H1 (cell line): ENCODE data around the gene TRAF3IP1. TPM values are rescaled to one million over a fixed set of nuclear protein-coding genes. Genes with fewer than 3 reads are reported as not detected.

Experiments
- CTCF ChIA-PET: fragments of 300-600 bp; sonication (Branson Sonifier 250); formaldehyde crosslinking; loops from one replicate; lab custom pipeline; 2021; ENCODE audit not compliant: partially characterized antibody; lab: Charles Lee
- POLR2A ChIA-PET: fragments of 300-600 bp; sonication (Branson Sonifier 250); formaldehyde crosslinking; loops from one replicate; lab custom pipeline; 2021; ENCODE audit warnings: inconsistent platforms; ENCODE audit not compliant: partially characterized antibody; lab: Charles Lee
- DNase-seq, 2 experiments: peaks; one replicate each; pipeline versions ENCODE4 v3.0.0 to v3.0.0-alpha.2; 2010 to 2022; ENCODE audit warnings: low spot score in 2 of 2, low read depth in 1 of 2, mixed read lengths in 1 of 2
- FAIRE-seq: peaks from 2 replicates; lab custom pipeline; 2011; peaks lifted over from hg19 to GRCh38; lab: Jason Lieb, UNC
- H2AFZ ChIP-seq: 2 replicates; pipeline ENCODE4 v1.8.1; 2012; ENCODE audit warnings: low read length, inconsistent platforms
- H2AK5ac ChIP-seq: 2 replicates; pipeline ENCODE4 v1.6.1; 2013; ENCODE audit warnings: low read depth, low read length
- H2BK120ac ChIP-seq: replicated peaks from 2 replicates; pipeline ENCODE3; 2013; ENCODE audit warnings: low read depth, low read length, inconsistent platforms
- H2BK12ac ChIP-seq: 2 replicates; pipeline ENCODE4 v1.6.1; 2013; ENCODE audit warnings: low read depth, low read length
- H2BK15ac ChIP-seq: 2 replicates; pipeline ENCODE4 v1.6.1; 2013; ENCODE audit warnings: low read length
- H2BK20ac ChIP-seq: 2 replicates; pipeline ENCODE4 v1.6.1; 2013; ENCODE audit warnings: low read length
- H2BK5ac ChIP-seq: 2 replicates; pipeline ENCODE4 v1.6.1; 2013; ENCODE audit warnings: low read depth, low read length
- H3K14ac ChIP-seq: 2 replicates; pipeline ENCODE4 v1.6.1; 2013; ENCODE audit warnings: inconsistent platforms; ENCODE audit not compliant: insufficient read length
- H3K18ac ChIP-seq: 2 replicates; pipeline ENCODE4 v1.6.1; 2013; ENCODE audit warnings: low read length; ENCODE audit errors: extremely low read depth
- H3K23ac ChIP-seq: 2 replicates; pipeline ENCODE4 v1.6.1; 2013; ENCODE audit warnings: inconsistent platforms; ENCODE audit not compliant: insufficient read length
- H3K23me2 ChIP-seq: 2 replicates; pipeline ENCODE4 v1.6.1; 2013; ENCODE audit warnings: low read depth, low read length
- H3K27ac ChIP-seq: 2 replicates; pipeline ENCODE4 v1.6.1; 2011; ENCODE audit warnings: low read depth, low read length, inconsistent platforms
- H3K27me3 ChIP-seq, 4 experiments: replicated peaks in 1 of 4; 1 replicate in 1 of 4; 2 replicates in 3 of 4; pipeline versions ENCODE4 v1.6.1 to v1.8.1; 2011 to 2013; ENCODE audit warnings: low read length in 3 of 4, mild to moderate bottlenecking in 3 of 4, inconsistent platforms in 2 of 4, mixed read lengths in 2 of 4, moderate library complexity in 1 of 4; ENCODE audit not compliant: control insufficient read depth in 3 of 4, insufficient read depth in 3 of 4; ENCODE audit errors: extremely low read depth in 1 of 4
- H3K36me3 ChIP-seq, 4 experiments: 2 replicates each; pipeline versions ENCODE4 v1.6.1 to v1.8.1; 2011 to 2013; ENCODE audit warnings: mild to moderate bottlenecking in 4 of 4, low read length in 3 of 4, moderate library complexity in 2 of 4, control low read depth in 1 of 4, inconsistent platforms in 1 of 4; ENCODE audit not compliant: insufficient read depth in 4 of 4, control insufficient read depth in 2 of 4
- H3K4ac ChIP-seq: replicated peaks from 2 replicates; pipeline ENCODE3; 2013; ENCODE audit warnings: low read length, low read depth, mixed read lengths, inconsistent platforms; ENCODE audit not compliant: insufficient read length
- H3K4me1 ChIP-seq, 4 experiments: replicated peaks in 1 of 4; 1 replicate in 1 of 4; 2 replicates in 3 of 4; pipeline versions ENCODE4 v1.6.1 to v1.8.1; 2011 to 2013; ENCODE audit warnings: low read length in 3 of 4, inconsistent platforms in 2 of 4, mixed read lengths in 1 of 4; ENCODE audit not compliant: insufficient read depth in 4 of 4, control insufficient read depth in 3 of 4
- H3K4me2 ChIP-seq, 2 experiments: 2 replicates each; pipeline versions ENCODE4 v1.6.1 to v1.8.1; 2011 to 2013; ENCODE audit warnings: low read depth in 2 of 2, low read length in 2 of 2, control low read depth in 1 of 2, inconsistent platforms in 1 of 2, mild to moderate bottlenecking in 1 of 2; ENCODE audit not compliant: insufficient read depth in 1 of 2
- H3K4me3 ChIP-seq, 4 experiments: fragments of 200-600, 300-600 bp in 1 of 4; sonication (generic), shearing (Covaris generic), sonication (Bioruptor Twin) in 1 of 4; 2 replicates each; pipeline versions ENCODE4 v1.5.1 to v1.8.1; 2011 to 2016; ENCODE audit warnings: low read length in 4 of 4, low read depth in 3 of 4, control low read depth in 2 of 4, inconsistent platforms in 2 of 4, mild to moderate bottlenecking in 2 of 4, mixed read lengths in 1 of 4, moderate library complexity in 1 of 4; ENCODE audit not compliant: insufficient read depth in 2 of 4; ENCODE audit errors: extremely low read depth in 1 of 4
- H3K56ac ChIP-seq: replicated peaks from 2 replicates; pipeline ENCODE3; 2013; ENCODE audit warnings: low read depth, mild to moderate bottlenecking, mixed read lengths, low read length, inconsistent platforms; ENCODE audit not compliant: insufficient read length
- H3K79me1 ChIP-seq: 2 replicates; pipeline ENCODE4 v1.6.1; 2013; ENCODE audit warnings: low read depth, low read length, control low read depth
- H3K79me2 ChIP-seq, 2 experiments: 2 replicates each; pipeline versions ENCODE4 v1.6.1 to v1.8.1; 2012 to 2013; ENCODE audit warnings: low read length in 2 of 2, mild to moderate bottlenecking in 2 of 2, inconsistent platforms in 1 of 2; ENCODE audit not compliant: insufficient read depth in 2 of 2, control insufficient read depth in 1 of 2
- H3K9ac ChIP-seq, 4 experiments: replicated peaks in 1 of 4; 1 replicate in 1 of 4; 2 replicates in 3 of 4; pipeline versions ENCODE4 v1.6.1 to v1.8.1; 2011 to 2013; ENCODE audit warnings: low read depth in 3 of 4, low read length in 3 of 4, control low read depth in 2 of 4, mild to moderate bottlenecking in 2 of 4, moderate library complexity in 2 of 4, inconsistent platforms in 1 of 4; ENCODE audit errors: extremely low read depth in 1 of 4
- H3K9me3 ChIP-seq, 2 experiments: 2 replicates each; pipeline versions ENCODE4 v1.6.1 to v1.8.1; 2012 to 2013; ENCODE audit warnings: mild to moderate bottlenecking in 2 of 2, moderate library complexity in 2 of 2, control low read depth in 1 of 2, inconsistent platforms in 1 of 2, low read depth in 1 of 2, low read length in 1 of 2, mixed read lengths in 1 of 2; ENCODE audit not compliant: insufficient read depth in 2 of 2
- H4K20me1 ChIP-seq, 2 experiments: replicated peaks in 1 of 2; 2 replicates each; pipeline versions ENCODE3 to v1.8.1; 2011 to 2013; ENCODE audit warnings: inconsistent platforms in 2 of 2, low read length in 2 of 2, mild to moderate bottlenecking in 1 of 2; ENCODE audit not compliant: insufficient read depth in 2 of 2, control insufficient read depth in 1 of 2
- H4K5ac ChIP-seq: 2 replicates; pipeline ENCODE4 v1.6.1; 2013; ENCODE audit warnings: low read length, low read depth, mixed read lengths, inconsistent platforms; ENCODE audit not compliant: insufficient read length
- H4K8ac ChIP-seq: 2 replicates; pipeline ENCODE4 v1.8.0; 2013; ENCODE audit warnings: mild to moderate bottlenecking, moderate library complexity, low read length, inconsistent platforms; ENCODE audit not compliant: insufficient read depth; ENCODE audit errors: extremely low read depth
- H4K91ac ChIP-seq: replicated peaks from 2 replicates; pipeline ENCODE3; 2013; ENCODE audit warnings: low read length, mixed read lengths, inconsistent platforms; ENCODE audit not compliant: insufficient read length
- BACH1 ChIP-seq: IDR thresholded peaks from 2 replicates; pipeline ENCODE4 v1.6.1; 2012; ENCODE audit warnings: low read length, improper control_type of control experiment
- CBX5 ChIP-seq: fragments of 300-800, 300-1000 bp; sonication (generic); IDR thresholded peaks from 2 replicates; pipeline ENCODE4 v1.7.1; 2016; ENCODE audit warnings: antibody characterized with exemption, low read length, low read depth
- CTBP2 ChIP-seq: IDR thresholded peaks from 2 replicates; pipeline ENCODE4 v1.7.0; 2011; ENCODE audit warnings: borderline replicate concordance, mild to moderate bottlenecking, moderate library complexity, mixed read lengths, low read length; ENCODE audit not compliant: insufficient read depth, insufficient read length
- EZH2 ChIP-seq: fragments of 200-600 bp; sonication (generic); IDR thresholded peaks from 2 replicates; pipeline ENCODE4 v1.7.1; 2012; ENCODE audit warnings: low read depth, mild to moderate bottlenecking, moderate library complexity, low read length, inconsistent platforms; ENCODE audit not compliant: severe bottlenecking
- KDM1A ChIP-seq: fragments of 200-600, 300-600 bp; sonication (generic); IDR thresholded peaks from 2 replicates; pipeline ENCODE4 v1.7.1; 2016; ENCODE audit warnings: mild to moderate bottlenecking, low read length, borderline replicate concordance
- MAFK ChIP-seq: IDR thresholded peaks from 2 replicates; pipeline ENCODE4 v1.6.1; 2012; ENCODE audit warnings: low read depth, mild to moderate bottlenecking, improper control_type of control experiment, low read length
- RNF2 ChIP-seq: fragments of 200-900, 300-1000 bp; sonication (generic); IDR thresholded peaks from 2 replicates; pipeline ENCODE4 v1.7.1; 2016; ENCODE audit warnings: borderline replicate concordance, low read depth, mild to moderate bottlenecking, antibody characterized with exemption, low read length; ENCODE audit not compliant: poor library complexity, severe bottlenecking; ENCODE audit errors: missing control alignments
- RXRA ChIP-seq: IDR thresholded peaks from 2 replicates; pipeline ENCODE4 v1.6.1; 2011; ENCODE audit warnings: low read depth, mild to moderate bottlenecking, low read length, moderate library complexity; ENCODE audit not compliant: insufficient read depth
- SAP30 ChIP-seq: fragments of 300-600 bp; sonication (generic); IDR thresholded peaks from 2 replicates; pipeline ENCODE4 v1.7.1; 2012; ENCODE audit warnings: low read length, moderate library complexity, mild to moderate bottlenecking, inconsistent platforms; ENCODE audit not compliant: insufficient read depth, insufficient replicate concordance
- SP1 ChIP-seq: IDR thresholded peaks from 2 replicates; pipeline ENCODE4 v1.6.1; 2011; ENCODE audit warnings: low read depth, low read length
- SP2 ChIP-seq: IDR thresholded peaks from 2 replicates; pipeline ENCODE4 v1.6.1; 2012; ENCODE audit warnings: mild to moderate bottlenecking, low read length, inconsistent platforms
- SP4 ChIP-seq: IDR thresholded peaks from 2 replicates; pipeline ENCODE4 v1.6.1; 2012; ENCODE audit warnings: low read length, inconsistent platforms
- SRF ChIP-seq: IDR thresholded peaks from 2 replicates; pipeline ENCODE4 v1.6.1; 2011; ENCODE audit warnings: mild to moderate bottlenecking, low read depth, low read length, moderate library complexity
- TCF12 ChIP-seq: IDR thresholded peaks from 2 replicates; pipeline ENCODE4 v1.6.1; 2011; ENCODE audit warnings: low read depth, mild to moderate bottlenecking, low read length
- WGBS, 2 experiments: shearing (Covaris generic) in 1 of 2; methylation state at CpG; one replicate each; pipeline versions ENCODE4 v1.1.6 to v1.1.7; 2013 to 2015; ENCODE audit warnings: low lambda C conversion rate in 2 of 2, mixed read lengths in 2 of 2, inconsistent platforms in 1 of 2, low coverage in 1 of 2, missing lambda C conversion rate in 1 of 2; ENCODE audit not compliant: insufficient replicate concordance in 2 of 2, insufficient coverage in 1 of 2, insufficient read length in 1 of 2; ENCODE audit errors: extremely low coverage in 1 of 2, missing lambda C conversion rate in 1 of 2; 5-methylcytosine and 5-hydroxymethylcytosine counted together
- polyA plus RNA-seq, 7 experiments: library from polyadenylated mRNA; depleted of rRNA in 3 of 7; stranded (reverse) in 5 of 7; unstranded in 2 of 7; fragments of >200 nt in 5 of 7; fragments of 200-250 nt in 2 of 7; gene quantifications; 1 replicate in 5 of 7; 2 replicates in 1 of 7; 4 replicates in 1 of 7; pipeline versions ENCODE4 v1.2.1 to v1.2.3, GENCODE V29; 2011 to 2013; ENCODE audit warnings: missing spikeins in 2 of 7, mixed read lengths in 2 of 7
- total RNA-seq: library from RNA; stranded (reverse); fragmentation: NEBNext Ultra II Directional; extraction: Animal tissue kit (Norgen Biotek cat#: 25700); gene quantifications from 2 replicates; pipeline ENCODE4 v1.2.1, GENCODE V29; 2021

Gene TRAF3IP1
- total and polyA plus RNA-seq, 2 of the 8 experiments (the other 6 are each of a cell fraction or from before 2014, with no cell fraction given), result 2.3 to 17.5 TPM

- Histone ChIP-seq H3K27ac (no peak overlapping the region), H3K18ac (peak overlapping the region; percentile 60; the same call in 1 of the 2 replicates), H3K23ac (no peak overlapping the region), H3K14ac (no peak overlapping the region), H3K79me2 (no peaks in the 10 kb centered on the region), H3K4me3 (no peak overlapping the region), H4K20me1 (no peaks in the 10 kb centered on the region), H2BK20ac (no peak overlapping the region), H3K27me3 (no peaks in the 10 kb centered on the region), H2BK12ac (no peak overlapping the region), H4K91ac (no peak overlapping the region), H3K4me1 (peaks cover 0 to 8% (median 0%) of the 10 kb centered on the region in 4 experiments; a peak in 2 of 7 replicates), H3K23me2 (no peaks in the 10 kb centered on the region), H3K36me3 (no peaks in the 10 kb centered on the region), H4K8ac (no peak overlapping the region), H2AK5ac (no peak overlapping the region), H3K79me1 (no peaks in the 10 kb centered on the region), H3K4ac (no peak overlapping the region), H3K9ac (no peak overlapping the region; a peak in 1 of 7 replicates), H4K5ac (no peak overlapping the region), H3K9me3 (no peaks in the 10 kb centered on the region), H2BK5ac (0 out of 2 replicates have a peak overlapping the region, but pooled peaks have one; percentile 26), H2BK120ac (no peak overlapping the region), H2BK15ac (no peak overlapping the region), H2AFZ (no peak overlapping the region), H3K56ac (no peak overlapping the region), H3K4me2 (no peak overlapping the region)
- 91% methylated on average over 14 of the region's 14 CpGs; no CpG with 5 or more reads in 1 of the 2 experiments for WGBS, 2 experiments
- FAIRE-seq, result no peak
- CTCF ChIA-PET, result interaction anchor here (0.7 to 1.7 kb wide), 3 partner anchors 9 to 84 kb away, joined by 3 to 4 read pairs (median 3); no protein-coding TSS in a partner anchor
- POLR2A ChIA-PET, result interaction anchor here (1.4 kb wide), 1 partner anchor 31 kb away, joined by 4 read pairs; no protein-coding TSS in a partner anchor
- no peak for DNase-seq
- TF ChIP-seq BACH1 (no peak), CBX5 (no peak), TCF12 (no peak), SP1 (no peak), SP2 (no peak), KDM1A (no peak), SP4 (no peak), MAFK (no peak), CTBP2 (no peak), SAP30 (no peak), SRF (no peak), EZH2 (no peak), RNF2 (no peak), RXRA (no peak)
Measured at GRCh38 chr2:238397356-238397755, 77.0 kb downstream of the TRAF3IP1 start.
